Measurements from ENCODE around the gene ZBTB8B. TPM values are rescaled to one million over a fixed set of nuclear protein-coding genes. Genes with fewer than 3 reads are reported as not detected.
A peak's percentile ranks its signal among the peaks of the same experiment; 100 is the strongest.
"Not testable (repeated sequence)": the region's sequence is repeated elsewhere in the genome, so short reads cannot be mapped to it uniquely, and the experiment has no call there.

ZBTB8B gene
- total RNA-seq, 2 experiments from 2014 or later = not detected

DNA sequence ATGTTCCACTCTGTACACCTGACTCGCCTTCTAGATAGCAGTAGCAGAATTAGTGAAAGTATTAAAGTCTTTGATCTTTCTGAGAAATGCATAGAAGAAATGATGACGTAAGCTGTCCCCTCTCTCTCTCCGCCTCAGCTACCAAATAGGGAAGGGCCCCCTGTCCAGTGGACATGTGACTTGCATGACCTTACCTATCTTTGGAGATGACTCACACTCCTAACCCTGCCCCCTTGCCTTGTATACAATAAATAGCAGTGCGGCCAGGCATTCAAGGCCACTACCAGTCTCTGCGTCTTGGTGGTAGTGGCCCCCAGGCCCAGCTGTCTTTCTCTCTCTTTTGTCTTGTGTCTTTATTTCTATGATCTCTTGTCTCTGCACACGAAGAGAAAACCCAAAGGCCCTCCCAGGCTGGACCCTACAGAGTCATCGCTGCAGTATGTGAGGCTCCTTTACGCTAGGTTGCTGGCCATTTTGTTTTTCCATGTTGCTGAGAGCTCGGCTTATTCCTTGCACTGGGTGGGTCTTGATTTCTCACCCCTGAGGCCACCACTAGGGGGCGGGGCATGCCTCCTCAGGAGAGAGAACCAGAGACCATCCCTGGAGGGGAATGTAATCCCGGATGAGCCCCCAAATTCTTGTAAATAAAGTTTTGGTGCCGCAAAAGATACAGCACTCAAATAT, 16.0 kb upstream of the ZBTB8B start:
- Mint-ChIP-seq H3K9me3 (peaks cover 12% of the 10 kb centered on the region), H3K27me3 (ENCODE audit: low read depth) (peaks cover 19% of the 10 kb centered on the region), H3K36me3 (ENCODE audit: low read depth) (peaks cover 3% of the 10 kb centered on the region), H3K4me3 (no peak overlapping the region), H3K4me1 (ENCODE audit: low read depth) (no peaks in the 10 kb centered on the region), H3K27ac (no peak overlapping the region)
- CTCF ChIA-PET = interaction anchor here (0.6 to 1.1 kb wide), 5 partner anchors 15 to 1132 kb away, joined by 3 read pairs; no protein-coding TSS in a partner anchor
- intact Hi-C loops (cut with micrococcal nuclease) = loop anchor here (1.0 kb wide), 1 partner anchor 324 kb away; no protein-coding TSS in a partner anchor
- no peak for DNase-seq

GRCh38 chr1:32449457-32449831, 15.4 kb upstream of the ZBTB8B start:
- H3K27ac Mint-ChIP-seq; intact Hi-C loops (cut with micrococcal nuclease); H3K4me3 Mint-ChIP-seq; H3K4me1 Mint-ChIP-seq (ENCODE audit: low read depth); H3K36me3 Mint-ChIP-seq (ENCODE audit: low read depth); DNase-seq: not testable (repeated sequence)
- Mint-ChIP-seq H3K9me3 (peaks cover 12% of the 10 kb centered on the region), H3K27me3 (ENCODE audit: low read depth) (peaks cover 18% of the 10 kb centered on the region)
- CTCF ChIA-PET = interaction anchor here (0.7 kb wide), 1 partner anchor 240 kb away, joined by 3 read pairs; no protein-coding TSS in a partner anchor

- H3K27me3 Mint-ChIP-seq (ENCODE audit: low read depth) = peaks cover 13% of the 10 kb centered on the region
- H3K9me3 Mint-ChIP-seq = peaks cover 17% of the 10 kb centered on the region
- CTCF ChIA-PET = no interaction called here
- H3K36me3 Mint-ChIP-seq (ENCODE audit: low read depth) = peaks cover 3% of the 10 kb centered on the region
- intact Hi-C loops (cut with micrococcal nuclease) = no loop called here
- H3K4me1 Mint-ChIP-seq (ENCODE audit: low read depth) = no peaks in the 10 kb centered on the region
- no peak overlapping the region for H3K27ac Mint-ChIP-seq
- no peak for DNase-seq
- H3K4me3 Mint-ChIP-seq = no peak overlapping the region
These were observed 10.1 kb upstream of the ZBTB8B start for GRCh38 chr1:32454726-32455125.

GRCh38 chr1:32455958-32456357, 8.9 kb upstream of the ZBTB8B start:
- H3K4me1 Mint-ChIP-seq (ENCODE audit: low read depth) = no peaks in the 10 kb centered on the region
- CTCF ChIA-PET = no interaction called here
- H3K27me3 Mint-ChIP-seq (ENCODE audit: low read depth) = peaks cover 8% of the 10 kb centered on the region
- H3K9me3 Mint-ChIP-seq = peaks cover 15% of the 10 kb centered on the region
- no peak for DNase-seq
- intact Hi-C loops (cut with micrococcal nuclease) = no loop called here
- H3K4me3 Mint-ChIP-seq = no peak overlapping the region
- H3K27ac Mint-ChIP-seq = no peak overlapping the region
- H3K36me3 Mint-ChIP-seq (ENCODE audit: low read depth) = peaks cover 3% of the 10 kb centered on the region

DNA sequence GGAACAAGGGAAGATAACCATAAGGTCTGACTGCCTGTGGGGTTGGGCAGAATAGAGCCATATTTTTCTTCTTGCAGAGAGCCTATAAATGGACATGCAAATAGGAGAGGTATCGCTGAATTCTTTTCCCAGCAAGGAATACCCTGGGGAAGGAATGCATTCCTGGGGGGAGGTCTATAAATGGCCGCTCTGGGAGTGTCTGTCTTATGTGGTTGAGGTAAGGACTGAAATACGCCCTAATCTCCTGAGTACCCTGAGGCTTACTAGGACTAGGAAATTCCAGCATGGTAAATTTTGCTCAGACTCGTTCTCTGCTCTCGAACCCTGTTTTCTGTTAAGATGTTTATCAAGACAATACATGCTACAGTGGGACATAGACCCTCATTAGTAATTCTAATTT, 6.1 kb upstream of the ZBTB8B start:
- H3K27me3 Mint-ChIP-seq (ENCODE audit: low read depth); H3K36me3 Mint-ChIP-seq (ENCODE audit: low read depth); H3K4me1 Mint-ChIP-seq (ENCODE audit: low read depth); H3K4me3 Mint-ChIP-seq; intact Hi-C loops (cut with micrococcal nuclease); H3K27ac Mint-ChIP-seq; CTCF ChIA-PET; DNase-seq: not testable (repeated sequence)
- H3K9me3 Mint-ChIP-seq = peaks cover 15% of the 10 kb centered on the region

DNA sequence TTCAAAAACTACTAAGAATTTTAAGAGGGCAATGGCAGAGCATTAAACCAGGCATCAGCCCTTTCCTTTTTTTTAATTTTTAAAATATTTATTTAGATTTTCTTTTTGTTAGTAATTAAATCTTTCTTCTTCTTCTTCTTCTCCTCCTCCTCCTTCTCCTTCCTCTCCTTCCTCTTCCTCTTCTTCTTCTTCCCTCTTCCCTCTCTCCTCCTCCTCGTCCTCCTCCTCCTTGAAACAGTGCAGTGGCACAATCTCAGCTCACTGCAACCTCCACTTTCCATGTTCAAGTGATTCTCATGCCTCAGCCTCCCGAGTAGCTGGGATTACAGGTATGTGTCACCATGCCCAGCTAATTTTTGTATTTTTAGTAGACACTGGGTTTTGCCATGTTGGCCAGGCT, 1.9 kb upstream of the ZBTB8B start:
- peaks cover 13% of the 10 kb centered on the region for H3K4me1 Mint-ChIP-seq (ENCODE audit: low read depth)
- peaks cover 31% of the 10 kb centered on the region for H3K27me3 Mint-ChIP-seq (ENCODE audit: low read depth)
- intact Hi-C loops (cut with micrococcal nuclease); H3K4me3 Mint-ChIP-seq; H3K27ac Mint-ChIP-seq; CTCF ChIA-PET; DNase-seq; H3K36me3 Mint-ChIP-seq (ENCODE audit: low read depth): not testable (repeated sequence)
- H3K9me3 Mint-ChIP-seq = peaks cover 15% of the 10 kb centered on the region

GRCh38 chr1:32464191-32464715, 619 bp upstream of the ZBTB8B start:
- DNase-seq = no peak
- Mint-ChIP-seq H3K4me3 (peak overlapping the region; percentile 54), H3K9me3 (peaks cover 2% of the 10 kb centered on the region), H3K27ac (no peak overlapping the region), H3K36me3 (ENCODE audit: low read depth) (peaks cover 2% of the 10 kb centered on the region), H3K27me3 (ENCODE audit: low read depth) (peaks cover 33% of the 10 kb centered on the region), H3K4me1 (ENCODE audit: low read depth) (peaks cover 13% of the 10 kb centered on the region)
- CTCF ChIA-PET = no interaction called here
- intact Hi-C loops (cut with micrococcal nuclease) = no loop called here

DNA sequence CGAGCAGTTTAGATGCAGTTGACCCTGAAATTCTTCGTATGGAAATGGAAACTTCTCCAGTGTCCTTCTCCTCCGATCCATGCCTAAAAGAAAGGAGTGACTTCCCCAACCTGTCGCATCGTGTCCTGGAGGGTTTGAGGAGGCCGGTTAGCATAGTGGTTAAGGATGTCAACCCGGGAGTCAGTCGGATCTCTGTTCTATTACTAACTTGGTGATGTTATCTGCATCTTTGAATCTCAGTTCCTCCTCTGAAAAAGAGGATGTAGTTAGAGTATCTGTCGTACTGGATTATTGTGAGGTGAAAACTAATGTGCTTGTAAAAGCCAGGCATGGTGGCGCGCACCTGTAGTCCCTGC, 684 bp downstream of the ZBTB8B start:
- no peak for DNase-seq
- Mint-ChIP-seq H3K9me3 (no peaks in the 10 kb centered on the region), H3K36me3 (ENCODE audit: low read depth) (no peaks in the 10 kb centered on the region), H3K27me3 (ENCODE audit: low read depth) (peaks cover 36% of the 10 kb centered on the region), H3K4me3 (peak overlapping the region; percentile 50), H3K27ac (no peak overlapping the region), H3K4me1 (ENCODE audit: low read depth) (peaks cover 13% of the 10 kb centered on the region)
- CTCF ChIA-PET = no interaction called here
- intact Hi-C loops (cut with micrococcal nuclease) = loop anchor here (5.0 kb wide), 1 partner anchor 37 kb away; no protein-coding TSS in a partner anchor

- intact Hi-C loops (cut with micrococcal nuclease) = loop anchor here (5.0 kb wide), 1 partner anchor 36 kb away; no protein-coding TSS in a partner anchor
- H3K27ac Mint-ChIP-seq = no peak overlapping the region
- no peaks in the 10 kb centered on the region for H3K36me3 Mint-ChIP-seq (ENCODE audit: low read depth)
- no peak for DNase-seq
- H3K4me1 Mint-ChIP-seq (ENCODE audit: low read depth) = peaks cover 13% of the 10 kb centered on the region
- CTCF ChIA-PET = no interaction called here
- H3K4me3 Mint-ChIP-seq = no peak overlapping the region
- H3K27me3 Mint-ChIP-seq (ENCODE audit: low read depth) = peaks cover 38% of the 10 kb centered on the region
- no peaks in the 10 kb centered on the region for H3K9me3 Mint-ChIP-seq
These were observed 1.9 kb downstream of the ZBTB8B start for GRCh38 chr1:32466761-32467160.

- no peaks in the 10 kb centered on the region for H3K36me3 Mint-ChIP-seq (ENCODE audit: low read depth)
- H3K4me3 Mint-ChIP-seq = no peak overlapping the region
- H3K27me3 Mint-ChIP-seq (ENCODE audit: low read depth) = peaks cover 35% of the 10 kb centered on the region
- CTCF ChIA-PET = interaction anchor here (0.6 kb wide), 1 partner anchor 247 kb away, joined by 3 read pairs; no protein-coding TSS in a partner anchor
- H3K27ac Mint-ChIP-seq = no peak overlapping the region
- intact Hi-C loops (cut with micrococcal nuclease) = loop anchor here (5.0 kb wide), 1 partner anchor 34 kb away; no protein-coding TSS in a partner anchor
- DNase-seq = no peak
- H3K9me3 Mint-ChIP-seq = no peaks in the 10 kb centered on the region
- H3K4me1 Mint-ChIP-seq (ENCODE audit: low read depth) = peaks cover 13% of the 10 kb centered on the region
These were observed 3.9 kb downstream of the ZBTB8B start for GRCh38 chr1:32468791-32469190.

DNA sequence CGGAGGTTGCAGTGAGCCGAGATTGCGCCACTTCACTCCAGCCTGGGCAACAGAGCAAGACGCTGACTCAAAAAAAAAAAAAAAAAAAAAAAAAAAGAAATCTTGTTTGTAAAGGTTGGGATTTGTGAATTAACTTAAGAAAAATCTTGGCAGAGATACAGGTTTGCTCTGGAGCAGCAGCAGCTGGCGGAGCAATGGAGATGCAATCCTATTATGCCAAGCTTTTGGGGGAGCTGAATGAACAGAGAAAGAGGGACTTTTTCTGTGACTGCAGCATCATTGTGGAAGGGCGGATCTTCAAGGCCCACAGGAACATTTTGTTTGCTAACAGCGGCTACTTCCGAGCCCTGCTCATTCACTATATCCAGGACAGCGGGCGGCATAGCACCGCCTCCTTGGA, 5.6 kb downstream of the ZBTB8B start:
- H3K4me3 Mint-ChIP-seq = no peak overlapping the region
- intact Hi-C loops (cut with micrococcal nuclease) = no loop called here
- H3K36me3 Mint-ChIP-seq (ENCODE audit: low read depth) = no peaks in the 10 kb centered on the region
- DNase-seq = no peak
- H3K27me3 Mint-ChIP-seq (ENCODE audit: low read depth) = peaks cover 24% of the 10 kb centered on the region
- CTCF ChIA-PET = no interaction called here
- H3K9me3 Mint-ChIP-seq = no peaks in the 10 kb centered on the region
- H3K27ac Mint-ChIP-seq = no peak overlapping the region
- H3K4me1 Mint-ChIP-seq (ENCODE audit: low read depth) = peaks cover 3% of the 10 kb centered on the region

DNA sequence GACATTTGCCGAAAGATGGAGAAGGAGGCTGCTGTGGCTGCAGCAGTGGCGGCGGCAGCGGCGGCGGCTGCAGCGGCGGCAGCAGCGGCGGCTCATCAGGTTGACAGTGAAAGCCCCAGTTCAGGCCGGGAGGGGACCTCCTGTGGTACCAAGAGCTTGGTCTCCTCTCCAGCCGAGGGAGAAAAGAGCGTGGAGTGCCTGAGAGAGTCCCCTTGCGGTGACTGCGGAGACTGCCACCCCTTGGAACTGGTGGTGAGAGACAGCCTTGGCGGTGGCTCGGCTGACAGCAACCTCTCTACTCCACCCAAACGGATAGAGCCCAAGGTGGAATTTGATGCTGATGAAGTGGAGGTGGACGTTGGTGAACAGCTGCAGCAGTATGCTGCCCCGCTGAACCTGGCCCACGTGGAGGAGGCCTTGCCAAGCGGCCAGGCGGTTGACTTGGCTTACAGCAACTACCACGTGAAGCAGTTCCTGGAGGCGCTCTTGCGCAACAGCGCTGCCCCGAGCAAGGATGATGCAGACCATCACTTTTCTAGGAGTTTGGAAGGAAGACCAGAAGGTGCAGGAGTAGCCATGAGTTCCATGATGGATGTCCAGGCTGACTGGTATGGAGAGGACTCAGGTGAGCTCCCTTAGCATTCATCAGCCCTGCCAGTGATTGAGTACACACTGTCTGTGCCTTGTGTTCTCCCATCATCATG, 6.3 kb downstream of the ZBTB8B start:
- Mint-ChIP-seq H3K4me1 (ENCODE audit: low read depth) (no peaks in the 10 kb centered on the region), H3K4me3 (no peak overlapping the region), H3K27ac (no peak overlapping the region), H3K27me3 (ENCODE audit: low read depth) (peaks cover 19% of the 10 kb centered on the region), H3K36me3 (ENCODE audit: low read depth) (no peaks in the 10 kb centered on the region), H3K9me3 (no peaks in the 10 kb centered on the region)
- DNase-seq = peak; percentile 14
- CTCF ChIA-PET = no interaction called here
- intact Hi-C loops (cut with micrococcal nuclease) = no loop called here

All from activated naive CD4-positive, alpha-beta T cell treated with anti-CD3 and anti-CD28 coated beads for 36 hours (primary cell).